Mucosa of rectum (tissue), 2 donors: Measurements from ENCODE around the gene NET1.
A peak's percentile ranks its signal among the peaks of the same experiment; 100 is the strongest.

Experiments
- H3K27ac ChIP-seq, 2 donors: one replicate each; pipeline ENCODE4 v1.7.0; 2013; ENCODE audit warnings: inconsistent platforms in 2 of 2, low read depth in 2 of 2, low read length in 2 of 2
- H3K27me3 ChIP-seq, 2 donors: one replicate each; pipeline ENCODE4 v1.7.0; 2013; ENCODE audit warnings: low read length in 2 of 2; ENCODE audit not compliant: control insufficient read depth in 2 of 2, insufficient read depth in 2 of 2
- H3K36me3 ChIP-seq, 2 donors: one replicate each; pipeline ENCODE4 v1.7.0; 2013; ENCODE audit warnings: low read length in 2 of 2; ENCODE audit not compliant: control insufficient read depth in 2 of 2, insufficient read depth in 2 of 2
- H3K4me1 ChIP-seq, 2 donors: one replicate each; pipeline ENCODE4 v1.7.0; 2013; ENCODE audit warnings: low read length in 2 of 2, mild to moderate bottlenecking in 1 of 2; ENCODE audit not compliant: control insufficient read depth in 2 of 2, insufficient read depth in 2 of 2
- H3K4me3 ChIP-seq, 2 donors: one replicate each; pipeline ENCODE4 v1.7.0; 2013; ENCODE audit warnings: low read length in 2 of 2
- H3K9ac ChIP-seq, 2 donors: one replicate each; pipeline ENCODE4 v1.7.0; 2013; ENCODE audit warnings: low read length in 2 of 2, low read depth in 1 of 2, mild to moderate bottlenecking in 1 of 2
- H3K9me3 ChIP-seq, 2 donors: one replicate each; pipeline ENCODE4 v1.7.0; 2013; ENCODE audit warnings: low read length in 2 of 2; ENCODE audit not compliant: control insufficient read depth in 2 of 2
- donor health status: healthy.
- donor health status: Normal muscosa, but diverticular disease.

NET1 gene

DNA sequence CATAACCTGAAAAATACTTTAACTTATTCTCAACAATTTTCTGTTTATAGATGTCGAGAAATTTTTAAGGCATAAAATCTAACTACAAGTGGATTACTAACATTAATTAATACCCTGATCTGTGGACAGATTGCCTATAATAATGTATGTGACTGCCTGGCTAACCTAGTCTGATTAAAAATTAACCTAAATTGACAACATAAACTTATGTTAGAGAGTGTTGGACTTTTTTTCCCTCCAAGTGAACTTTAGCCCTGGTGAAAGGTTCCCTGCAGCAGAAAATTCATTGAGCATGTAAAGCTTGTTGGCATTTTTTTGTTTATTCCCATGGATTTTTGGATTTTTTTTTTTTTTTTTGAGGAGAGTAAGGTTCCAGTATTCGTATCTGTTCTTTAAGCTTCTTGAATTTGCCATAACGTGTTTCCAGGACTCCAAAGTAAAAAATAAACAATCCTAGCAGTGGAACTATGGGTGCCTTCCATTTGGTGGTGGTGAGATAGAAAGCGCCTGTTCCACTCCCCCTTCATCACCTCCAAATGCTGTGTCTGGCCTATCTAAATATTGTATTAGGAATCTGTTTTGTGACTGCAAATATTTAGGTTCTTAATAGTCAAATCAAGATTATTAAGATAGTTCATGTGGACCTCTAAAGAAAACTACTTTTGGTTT, 36.1 kb downstream of the NET1 start:
- Histone ChIP-seq H3K4me3 (peak overlapping the region; percentile 92 to 95), H3K27me3 (no peaks in the 10 kb centered on the region), H3K4me1 (peaks cover 9 to 42% of the 10 kb centered on the region in 2 donors), H3K36me3 (peaks cover 11 to 13% of the 10 kb centered on the region in 2 donors), H3K9ac (peak overlapping the region; percentile 89 to 98), H3K9me3 (no peaks in the 10 kb centered on the region), H3K27ac (peak overlapping the region; percentile 94 to 98)

DNA sequence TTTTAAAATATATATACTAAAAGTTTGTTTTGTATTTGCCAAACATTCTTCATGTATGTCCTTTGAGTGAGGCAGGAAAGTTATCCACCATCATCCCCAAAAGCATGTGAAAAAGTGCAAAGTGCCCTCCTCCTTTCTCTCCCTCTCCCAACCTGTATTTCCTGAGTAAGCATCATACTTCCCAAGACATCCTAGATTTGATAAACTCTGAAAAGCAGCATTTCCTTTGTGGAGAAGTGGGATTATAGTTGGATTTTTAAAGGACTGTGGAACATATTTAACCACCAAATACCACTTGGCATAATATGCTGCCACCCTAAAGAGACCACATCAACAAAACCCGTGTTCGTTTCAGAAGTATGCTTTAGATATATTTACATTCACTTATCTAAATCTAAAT, 36.9 kb downstream of the NET1 start:
- Histone ChIP-seq H3K4me1 (peaks cover 5 to 36% of the 10 kb centered on the region in 2 donors), H3K27ac (peak overlapping the region; percentile 79 to 98), H3K36me3 (peaks cover 19 to 21% of the 10 kb centered on the region in 2 donors), H3K4me3 (peak overlapping the region; percentile 92 to 95), H3K27me3 (no peaks in the 10 kb centered on the region), H3K9ac (peak overlapping the region; percentile 56 to 98), H3K9me3 (no peaks in the 10 kb centered on the region)

DNA sequence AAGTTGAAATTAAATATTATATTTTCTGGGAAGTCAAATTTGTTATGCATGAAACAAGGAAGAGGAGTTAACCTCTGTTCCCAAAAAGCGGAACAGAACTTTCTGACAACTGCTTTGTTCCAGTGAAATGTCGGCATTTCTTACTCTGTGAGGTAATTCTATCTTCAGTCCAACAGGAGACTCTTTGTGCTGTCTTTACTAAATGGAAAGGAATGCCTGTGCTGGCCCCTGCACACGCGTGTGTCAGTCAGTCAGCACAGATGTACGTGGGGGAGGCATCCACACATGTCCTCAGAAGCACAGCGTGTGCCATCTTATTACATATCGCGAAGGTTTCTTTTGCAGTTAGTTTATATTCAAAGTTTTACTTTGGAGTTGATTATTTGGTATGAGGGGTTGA, 37.5 kb downstream of the NET1 start:
- Histone ChIP-seq H3K27ac (peak overlapping the region; percentile 56 to 81), H3K4me1 (peaks cover 5 to 30% of the 10 kb centered on the region in 2 donors), H3K4me3 (peak overlapping the region; percentile 48 to 92), H3K27me3 (no peaks in the 10 kb centered on the region), H3K36me3 (peaks cover 25 to 27% of the 10 kb centered on the region in 2 donors), H3K9me3 (no peaks in the 10 kb centered on the region), H3K9ac (peak overlapping the region; percentile 53 to 98)

DNA sequence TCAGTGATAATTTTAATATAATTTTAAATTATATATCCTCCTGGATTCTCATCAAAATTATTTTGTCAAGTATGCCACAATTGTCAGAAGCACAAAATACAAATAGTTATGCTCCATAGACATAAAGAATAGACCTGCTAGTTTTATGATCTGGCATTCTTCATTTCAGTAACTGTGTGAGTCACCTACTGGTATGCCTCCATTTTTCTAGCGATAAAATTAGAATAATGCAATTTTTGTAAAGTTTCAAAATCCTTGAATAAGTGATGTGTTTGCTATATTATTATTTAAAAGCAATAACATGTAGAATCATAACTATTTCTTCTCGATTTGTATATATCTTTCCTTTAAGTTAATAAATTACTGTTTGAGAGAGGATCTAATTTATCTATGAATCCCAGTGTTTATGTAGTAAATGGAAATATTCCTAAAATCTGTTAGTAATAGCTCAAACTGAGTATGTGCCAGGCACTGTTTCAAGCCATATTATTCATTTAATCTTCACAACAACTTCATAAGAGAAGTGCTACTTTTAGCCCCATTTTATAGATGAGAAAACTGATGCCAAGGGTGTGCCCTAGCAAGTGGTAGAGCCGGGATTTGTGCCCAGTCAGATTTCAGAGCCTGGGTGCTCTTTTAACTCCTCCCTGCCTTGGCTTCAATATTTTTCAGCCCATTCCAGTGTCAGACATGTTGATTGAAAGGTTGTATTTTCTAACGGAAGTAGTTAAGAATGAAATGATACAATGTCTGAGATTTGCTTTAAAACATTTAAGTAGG, 38.4 kb downstream of the NET1 start:
- Histone ChIP-seq H3K9me3 (no peaks in the 10 kb centered on the region), H3K27me3 (no peaks in the 10 kb centered on the region), H3K27ac (peak overlapping the region in 1 of 2 donors; percentile 52), H3K4me3 (peak overlapping the region; percentile 40 to 92), H3K36me3 (peaks cover 34 to 35% of the 10 kb centered on the region in 2 donors), H3K9ac (peak overlapping the region in 1 of 2 donors; percentile 52), H3K4me1 (peaks cover 5 to 21% of the 10 kb centered on the region in 2 donors)

DNA sequence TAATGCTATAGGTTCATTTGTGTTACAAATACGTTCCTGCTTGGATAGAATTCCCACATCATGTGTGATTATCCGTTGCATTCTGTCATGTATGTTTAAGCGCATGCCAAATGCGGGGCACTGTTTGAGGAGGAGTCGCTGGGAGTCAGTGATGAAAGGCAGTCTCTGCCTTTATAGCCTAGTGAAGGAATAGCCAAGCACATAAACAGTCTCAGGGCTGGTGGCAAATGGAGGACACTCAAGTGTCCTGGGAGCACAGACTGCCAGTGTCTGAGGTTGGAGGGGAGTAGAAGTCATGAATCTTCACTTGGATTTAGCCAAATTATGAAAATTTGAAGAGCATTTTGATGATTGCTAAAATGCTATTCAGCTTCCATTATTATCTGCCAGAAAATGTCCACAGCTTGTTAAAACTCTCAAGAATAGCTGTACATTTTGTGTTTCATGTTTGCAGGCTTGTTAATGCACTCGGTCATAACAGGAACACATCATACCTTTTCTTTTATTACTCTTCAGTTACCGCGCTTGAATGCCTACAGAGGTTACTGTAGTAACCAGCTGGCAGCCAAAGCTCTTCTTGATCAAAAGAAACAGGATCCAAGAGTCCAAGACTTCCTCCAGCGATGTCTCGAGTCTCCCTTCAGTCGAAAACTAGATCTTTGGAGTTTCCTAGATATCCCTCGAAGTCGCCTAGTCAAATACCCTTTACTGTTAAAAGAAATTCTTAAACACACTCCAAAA, 41.6 kb downstream of the NET1 start:
- H3K36me3 ChIP-seq, result peaks cover 59% of the 10 kb centered on the region in 2 donors
- H3K9ac ChIP-seq, result no peak overlapping the region
- no peaks in the 10 kb centered on the region for H3K27me3 ChIP-seq
- no peak overlapping the region for H3K27ac ChIP-seq
- H3K9me3 ChIP-seq, result no peaks in the 10 kb centered on the region
- H3K4me1 ChIP-seq, result peaks cover 2 to 18% of the 10 kb centered on the region in 2 donors
- H3K4me3 ChIP-seq, result no peak overlapping the region

GRCh38 chr10:5456563-5456962, 44.2 kb downstream of the NET1 start:
- H3K4me1 ChIP-seq, result peaks cover 0 to 5% of the 10 kb centered on the region in 2 donors
- H3K36me3 ChIP-seq, result peaks cover 67 to 74% of the 10 kb centered on the region in 2 donors
- H3K27ac ChIP-seq, result no peak overlapping the region
- H3K4me3 ChIP-seq, result no peak overlapping the region
- no peaks in the 10 kb centered on the region for H3K9me3 ChIP-seq
- no peaks in the 10 kb centered on the region for H3K27me3 ChIP-seq
- no peak overlapping the region for H3K9ac ChIP-seq

GRCh38 chr10:5457741-5458140, 45.4 kb downstream of the NET1 start:
- Histone ChIP-seq H3K9ac (no peak overlapping the region), H3K27me3 (no peaks in the 10 kb centered on the region), H3K27ac (no peak overlapping the region), H3K9me3 (no peaks in the 10 kb centered on the region), H3K4me3 (no peak overlapping the region), H3K4me1 (no peaks in the 10 kb centered on the region), H3K36me3 (peaks cover 61 to 68% of the 10 kb centered on the region in 2 donors)

- Histone ChIP-seq H3K4me3 (no peak overlapping the region), H3K9ac (no peak overlapping the region), H3K4me1 (no peaks in the 10 kb centered on the region), H3K27me3 (no peaks in the 10 kb centered on the region), H3K36me3 (peaks cover 56 to 61% of the 10 kb centered on the region in 2 donors), H3K9me3 (no peaks in the 10 kb centered on the region), H3K27ac (no peak overlapping the region)
Observed at GRCh38 chr10:5458425-5458824, 46.1 kb downstream of the NET1 start.

DNA sequence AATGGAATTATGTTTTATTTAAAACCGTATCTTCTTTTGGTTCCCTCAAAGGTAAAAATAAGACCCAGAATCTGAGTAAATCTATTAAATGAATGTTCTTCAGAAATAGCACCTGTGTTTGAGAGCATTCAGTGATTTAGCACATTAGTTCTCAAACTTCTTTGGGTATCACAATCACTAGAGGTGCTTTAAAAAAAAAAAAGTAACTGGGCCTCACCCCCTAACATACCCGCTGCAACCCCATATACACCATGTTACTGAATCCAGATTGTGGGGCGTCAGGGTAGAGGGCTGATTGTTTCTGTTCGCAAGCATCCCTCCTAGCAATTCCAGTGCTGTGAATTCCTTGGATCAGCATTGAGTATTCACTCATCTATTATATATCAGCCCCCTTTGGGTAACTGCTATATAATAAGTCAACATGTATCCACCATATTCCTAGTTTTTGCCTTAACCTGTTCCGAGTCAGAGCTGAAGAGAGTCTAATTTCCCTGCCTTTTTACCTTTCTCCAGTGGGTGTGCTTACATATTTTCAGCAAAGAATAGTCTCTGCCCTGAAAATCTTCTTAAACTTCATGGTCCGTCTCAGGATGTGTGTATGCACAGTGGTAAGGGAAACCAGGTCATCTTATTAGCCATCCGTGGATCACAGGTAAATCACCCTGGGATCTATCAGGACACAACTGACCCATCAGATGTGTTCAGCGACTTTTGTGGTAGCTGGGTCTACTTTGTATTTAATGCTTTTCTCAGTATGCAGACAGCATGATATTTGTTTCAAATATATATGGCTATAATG, 46.8 kb downstream of the NET1 start:
- Histone ChIP-seq H3K36me3 (peaks cover 49 to 54% of the 10 kb centered on the region in 2 donors), H3K27ac (no peak overlapping the region)

More for the DNA sequence above, 46.8 kb downstream of the NET1 start:
- H3K4me1 ChIP-seq, result no peaks in the 10 kb centered on the region
- H3K9ac ChIP-seq, result no peak overlapping the region
- no peaks in the 10 kb centered on the region for H3K9me3 ChIP-seq
- H3K27me3 ChIP-seq, result no peaks in the 10 kb centered on the region
- no peak overlapping the region for H3K4me3 ChIP-seq
